ENCODE data around the gene TARBP2. TPM values are rescaled to one million over a fixed set of nuclear protein-coding genes. Genes with fewer than 3 reads are reported as not detected.

TARBP2 gene
- total RNA-seq, 4 donors from 2014 or later, result 25.5 to 42.0 (median 28.6) TPM

GRCh38 chr12:53454707-53455106 lies 46.4 kb upstream of the TARBP2 start:
- H3K4me3 ChIP-seq, result peak overlapping the region; percentile 59
- TF ChIP-seq CTCF (IDR thresholded peaks at IDR 0.05) (no peak), POLR2A (IDR thresholded peaks at IDR 0.05) (no peak), EP300 (IDR thresholded peaks at IDR 0.05) (no peak), POLR2AphosphoS5 (IDR thresholded peaks at IDR 0.05) (no peak)
- H3K4me1 ChIP-seq, result peaks cover 21% of the 10 kb centered on the region
- 33% methylated on average over 3 of the region's 3 CpGs for WGBS
- H3K36me3 ChIP-seq, result peaks cover 52% of the 10 kb centered on the region
- H3K27ac ChIP-seq, result no peak overlapping the region
- no peaks in the 10 kb centered on the region for H3K9me3 ChIP-seq
- no peaks in the 10 kb centered on the region for H3K27me3 ChIP-seq
- no peak for DNase-seq (ENCODE audit: low spot score in 2 of 2)

DNA sequence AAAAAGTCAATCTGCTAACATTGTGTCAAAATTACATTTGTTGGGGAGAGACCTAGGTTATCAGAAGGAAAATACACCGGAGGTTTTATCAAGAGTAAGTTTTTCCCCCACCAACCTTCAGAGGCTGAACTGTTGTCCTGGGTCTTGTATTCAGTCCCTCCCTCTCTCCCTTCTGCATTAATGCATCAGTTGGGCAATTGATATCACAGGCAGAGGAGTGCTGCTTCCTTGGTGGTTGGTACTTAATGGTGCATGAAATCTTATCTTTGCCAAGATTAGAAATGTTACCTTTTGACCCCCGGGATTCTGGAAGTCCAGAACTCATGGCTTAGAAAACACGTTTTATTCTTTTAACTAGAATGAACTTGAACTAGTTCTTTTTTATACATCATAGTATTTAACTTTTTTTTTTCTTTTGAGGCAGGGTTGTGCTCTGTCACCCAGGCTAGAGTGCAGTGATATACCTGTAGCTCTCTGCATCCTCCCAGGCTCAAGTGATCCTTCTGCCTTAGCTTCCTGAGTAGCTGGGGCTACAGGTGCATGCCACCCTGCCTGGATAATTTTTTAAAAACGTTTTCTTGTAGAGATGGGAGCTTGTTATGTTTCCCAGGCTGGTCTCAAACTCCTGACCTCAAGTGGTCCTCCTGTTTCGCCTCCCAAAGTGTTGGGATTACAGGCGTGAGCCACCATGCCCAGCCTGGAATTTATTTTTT lies 44.3 kb upstream of the TARBP2 start:
- Histone ChIP-seq H3K27me3 (no peaks in the 10 kb centered on the region), H3K27ac (no peak overlapping the region), H3K4me3 (no peak overlapping the region), H3K9me3 (no peaks in the 10 kb centered on the region), H3K36me3 (peaks cover 73% of the 10 kb centered on the region), H3K4me1 (peaks cover 21% of the 10 kb centered on the region)
- WGBS, result 79% methylated on average over 6 of the region's 6 CpGs
- TF ChIP-seq EP300 (IDR thresholded peaks at IDR 0.05) (no peak), POLR2AphosphoS5 (IDR thresholded peaks at IDR 0.05) (no peak), CTCF (IDR thresholded peaks at IDR 0.05) (no peak), POLR2A (IDR thresholded peaks at IDR 0.05) (no peak)
- DNase-seq (ENCODE audit: low spot score in 2 of 2), result no peak

GRCh38 chr12:53459097-53459496 lies 42.0 kb upstream of the TARBP2 start:
- WGBS, result 81% methylated on average over 4 of the region's 4 CpGs
- no peak overlapping the region for H3K27ac ChIP-seq
- no peak overlapping the region for H3K4me3 ChIP-seq
- no peak for DNase-seq (ENCODE audit: low spot score in 2 of 2)
- peaks cover 96% of the 10 kb centered on the region for H3K36me3 ChIP-seq
- TF ChIP-seq EP300 (IDR thresholded peaks at IDR 0.05), result no peak
- TF ChIP-seq POLR2A (IDR thresholded peaks at IDR 0.05), result no peak
- TF ChIP-seq POLR2AphosphoS5 (IDR thresholded peaks at IDR 0.05), result no peak
- no peak for TF ChIP-seq CTCF (IDR thresholded peaks at IDR 0.05)
- H3K9me3 ChIP-seq, result no peaks in the 10 kb centered on the region
- no peaks in the 10 kb centered on the region for H3K27me3 ChIP-seq
- peaks cover 9% of the 10 kb centered on the region for H3K4me1 ChIP-seq

DNA sequence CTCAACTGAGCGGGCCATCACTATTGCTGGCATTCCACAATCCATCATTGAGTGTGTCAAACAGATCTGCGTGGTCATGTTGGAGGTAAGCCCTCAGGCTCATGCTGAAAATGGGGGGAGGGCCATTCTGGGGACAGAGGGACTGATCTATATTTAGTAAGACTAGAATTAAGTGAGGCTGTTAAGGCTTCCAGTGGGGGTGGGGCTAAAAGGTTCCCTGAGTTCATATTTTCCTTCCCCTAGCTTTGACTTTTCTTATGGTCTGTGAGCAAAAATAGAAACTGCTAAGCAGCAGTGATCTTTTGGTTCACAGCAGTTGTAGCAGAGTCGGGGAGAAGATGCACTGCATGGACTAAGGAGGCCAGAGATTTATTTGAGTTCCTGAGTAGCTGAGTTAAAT lies 40.0 kb upstream of the TARBP2 start:
- Histone ChIP-seq H3K36me3 (peaks cover 100% of the 10 kb centered on the region), H3K4me1 (peaks cover 8% of the 10 kb centered on the region), H3K27me3 (no peaks in the 10 kb centered on the region), H3K27ac (no peak overlapping the region), H3K4me3 (no peak overlapping the region), H3K9me3 (no peaks in the 10 kb centered on the region)
- no peak for DNase-seq (ENCODE audit: low spot score in 2 of 2)
- 78% methylated on average over 3 of the region's 3 CpGs for WGBS
- no peak for TF ChIP-seq POLR2A (IDR thresholded peaks at IDR 0.05)
- no peak for TF ChIP-seq EP300 (IDR thresholded peaks at IDR 0.05)
- TF ChIP-seq POLR2AphosphoS5 (IDR thresholded peaks at IDR 0.05), result no peak
- no peak for TF ChIP-seq CTCF (IDR thresholded peaks at IDR 0.05)

GRCh38 chr12:53461591-53461990 lies 39.5 kb upstream of the TARBP2 start:
- no peaks in the 10 kb centered on the region for H3K9me3 ChIP-seq
- no peak overlapping the region for H3K4me3 ChIP-seq
- H3K36me3 ChIP-seq, result peaks cover 100% of the 10 kb centered on the region
- WGBS, result 88% methylated on average over 8 of the region's 8 CpGs
- H3K27ac ChIP-seq, result no peak overlapping the region
- TF ChIP-seq POLR2AphosphoS5 (IDR thresholded peaks at IDR 0.05), result no peak
- TF ChIP-seq POLR2A (IDR thresholded peaks at IDR 0.05), result no peak
- TF ChIP-seq CTCF (IDR thresholded peaks at IDR 0.05), result no peak
- no peak for TF ChIP-seq EP300 (IDR thresholded peaks at IDR 0.05)
- no peaks in the 10 kb centered on the region for H3K27me3 ChIP-seq
- H3K4me1 ChIP-seq, result peaks cover 13% of the 10 kb centered on the region
- DNase-seq (ENCODE audit: low spot score in 2 of 2), result no peak
